Stimulated activated naive CD8-positive, alpha-beta T cell treated with anti-CD3 and anti-CD28 coated beads, Interleukin-15, Interleukin-2, amounts not matched to agents 100 U/mL and 50 U/mL, for 24 hours (primary cell): ENCODE data around the gene BCAR3.
A peak's percentile ranks its signal among the peaks of the same experiment; 100 is the strongest.

Source experiments
- ATAC-seq: fragments of 150-1000 bp; cut with Tn5 transposase; one replicate; pipeline ENCODE4 v1.10.0; 2021
- DNase-seq: peaks from one replicate; pipeline ENCODE4 v3.0.0; 2021

Gene BCAR3

GRCh38 chr1:93638307-93638847 lies 43.3 kb downstream of the BCAR3 start:
- DNase-seq (no peak), ATAC-seq (no peak)

- no peak for ATAC-seq
- no peak for DNase-seq
These were observed 44.9 kb downstream of the BCAR3 start for GRCh38 chr1:93636712-93637111.

GRCh38 chr1:93635614-93636543 lies 45.8 kb downstream of the BCAR3 start:
- no peak for ATAC-seq
- DNase-seq = no peak

GRCh38 chr1:93633313-93633712 lies 48.3 kb downstream of the BCAR3 start:
- DNase-seq (no peak), ATAC-seq (no peak)

GRCh38 chr1:93631626-93632365 lies 49.8 kb downstream of the BCAR3 start:
- no peak for ATAC-seq
- DNase-seq = no peak

- ATAC-seq (no peak), DNase-seq (no peak)
These were observed 51.5 kb downstream of the BCAR3 start for GRCh38 chr1:93630168-93630567.

- DNase-seq (peak; percentile 42), ATAC-seq (no peak)
These were observed 52.3 kb downstream of the BCAR3 start for GRCh38 chr1:93629101-93630059.

GRCh38 chr1:93628681-93629080 lies 53.0 kb downstream of the BCAR3 start:
- ATAC-seq (no peak), DNase-seq (no peak)

GRCh38 chr1:93625582-93626327 lies 55.9 kb downstream of the BCAR3 start:
- ATAC-seq (no peak), DNase-seq (no peak)

GRCh38 chr1:93623875-93624274 lies 57.8 kb downstream of the BCAR3 start:
- DNase-seq = no peak

GRCh38 chr1:93623436-93623835 lies 58.2 kb downstream of the BCAR3 start:
- DNase-seq (no peak), ATAC-seq (no peak)

More at GRCh38 chr1:93623875-93624274, 57.8 kb downstream of the BCAR3 start:
- ATAC-seq = no peak

- no peak for DNase-seq
- ATAC-seq = no peak
These were observed 60.4 kb downstream of the BCAR3 start for GRCh38 chr1:93621246-93621645.

GRCh38 chr1:93620841-93621210 lies 60.8 kb downstream of the BCAR3 start:
- DNase-seq (no peak), ATAC-seq (no peak)

- ATAC-seq (no peak), DNase-seq (no peak)
These were observed 61.3 kb downstream of the BCAR3 start for GRCh38 chr1:93620172-93620840.

- DNase-seq (no peak), ATAC-seq (no peak)
These were observed 62.0 kb downstream of the BCAR3 start for GRCh38 chr1:93619507-93620171.

- DNase-seq (no peak), ATAC-seq (no peak)
These were observed 63.8 kb downstream of the BCAR3 start for GRCh38 chr1:93617670-93618499.

- ATAC-seq (no peak), DNase-seq (no peak)
These were observed 64.5 kb downstream of the BCAR3 start for GRCh38 chr1:93616996-93617669.

- DNase-seq = no peak
These were observed 65.2 kb downstream of the BCAR3 start for GRCh38 chr1:93616221-93616995.

More at GRCh38 chr1:93616221-93616995, 65.2 kb downstream of the BCAR3 start:
- no peak for ATAC-seq
